H54 (cell line): ENCODE measurements around the gene PLCG2.
A peak's percentile ranks its signal among the peaks of the same experiment; 100 is the strongest.
"Not testable (repeated sequence)": the region's sequence is repeated elsewhere in the genome, so short reads cannot be mapped to it uniquely, and the experiment has no call there.

Source experiments
- DNase-seq: peaks from one replicate; pipeline ENCODE4 v3.0.0; 2011; ENCODE audit warnings: low spot score, mixed read lengths; ENCODE audit not compliant: insufficient read length
- FAIRE-seq: peaks from 3 replicates; lab custom pipeline; 2011; peaks lifted over from hg19 to GRCh38; lab: Jason Lieb, UNC
- POLR2A ChIP-seq: IDR thresholded peaks from 2 replicates; pipeline ENCODE4 v1.6.1; 2011; ENCODE audit warnings: low read depth, mild to moderate bottlenecking, low read length

PLCG2 gene

GRCh38 chr16:81956213-81956948, 177.3 kb downstream of the PLCG2 start:
- FAIRE-seq (no peak), DNase-seq (no peak)
- TF ChIP-seq POLR2A: no peak

GRCh38 chr16:81964808-81965207, 185.7 kb downstream of the PLCG2 start:
- FAIRE-seq (no peak), DNase-seq (no peak)
- TF ChIP-seq POLR2A: no peak

GRCh38 chr16:81967358-81967757, 188.3 kb downstream of the PLCG2 start:
- FAIRE-seq (no peak), DNase-seq (no peak)
- TF ChIP-seq POLR2A: no peak

- no peak for TF ChIP-seq POLR2A
- FAIRE-seq: no peak
- no peak for DNase-seq
Observed at GRCh38 chr16:81971853-81972252, 192.8 kb downstream of the PLCG2 start.

DNA sequence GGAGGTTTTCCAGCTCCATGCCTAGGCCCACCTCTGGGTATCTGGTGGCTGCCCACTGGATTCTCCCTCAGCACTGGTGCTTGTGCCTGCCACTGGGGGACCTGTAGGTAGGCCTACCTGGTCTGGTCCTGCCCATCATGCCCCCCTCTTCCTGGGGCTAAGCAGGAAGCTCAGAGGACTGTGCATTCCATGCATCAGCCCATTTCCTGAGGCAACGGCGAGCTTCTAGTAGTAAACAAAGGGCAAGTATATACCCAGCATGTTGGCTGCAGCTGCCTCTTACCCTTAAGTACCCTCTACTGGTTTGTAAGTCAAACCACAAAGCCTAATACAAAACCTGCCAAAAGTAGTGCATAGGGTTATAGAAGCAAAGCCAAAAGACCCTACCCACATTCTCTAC, 194.6 kb downstream of the PLCG2 start:
- TF ChIP-seq POLR2A: no peak
- DNase-seq: no peak
- no peak for FAIRE-seq

GRCh38 chr16:81975637-81976036, 196.5 kb downstream of the PLCG2 start:
- no peak for TF ChIP-seq POLR2A
- FAIRE-seq: no peak
- no peak for DNase-seq

DNA sequence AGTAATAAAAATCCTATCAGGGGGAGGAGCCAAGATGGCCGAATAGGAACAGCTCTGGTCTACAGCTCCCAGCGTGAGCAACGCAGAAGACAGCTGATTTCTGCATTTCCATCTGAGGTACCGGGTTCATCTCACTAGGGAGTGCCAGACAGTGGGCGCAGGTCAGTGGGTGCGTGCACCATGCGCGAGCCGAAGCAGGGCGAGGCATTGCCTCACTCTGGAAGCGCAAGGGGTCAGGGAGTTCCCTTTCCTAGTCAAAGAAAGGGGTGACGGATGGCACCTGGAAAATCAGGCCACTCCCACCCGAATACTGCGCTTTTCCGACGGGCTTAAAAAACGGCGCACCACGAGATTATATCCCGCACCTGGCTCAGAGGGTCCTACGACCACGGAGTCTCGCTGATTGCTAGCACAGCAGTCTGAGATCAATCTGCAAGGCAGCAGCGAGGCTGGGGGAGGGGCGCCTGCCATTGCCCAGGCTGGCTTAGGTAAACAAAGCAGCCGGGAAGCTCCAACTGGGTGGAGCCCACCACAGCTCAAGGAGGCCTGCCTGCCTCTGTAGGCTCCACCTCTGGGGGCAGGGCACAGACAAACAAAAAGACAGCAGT, 198.3 kb downstream of the PLCG2 start:
- not testable (repeated sequence) for DNase-seq, FAIRE-seq

GRCh38 chr16:81987121-81987520, 208.0 kb downstream of the PLCG2 start:
- DNase-seq (no peak), FAIRE-seq (no peak)
- TF ChIP-seq POLR2A: no peak

DNA sequence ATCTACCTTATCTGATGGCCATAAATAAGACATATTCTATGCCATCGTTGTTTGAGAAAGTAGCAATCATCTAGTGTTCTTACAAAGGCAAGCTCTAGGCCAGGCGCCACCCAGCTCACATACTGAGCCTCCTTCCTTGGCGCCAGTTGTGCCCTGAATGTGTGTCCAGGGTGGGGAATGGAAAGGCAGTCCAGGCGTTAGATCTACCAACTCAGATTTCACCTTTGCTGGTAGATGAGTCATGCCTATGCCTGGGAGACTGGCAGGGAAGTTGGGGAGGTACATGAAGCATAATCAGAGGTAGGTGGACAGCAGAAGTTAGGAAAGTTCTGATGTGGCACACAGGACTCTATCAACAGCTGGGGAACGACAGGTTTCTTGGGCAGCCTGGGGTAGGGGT, 208.6 kb downstream of the PLCG2 start:
- no peak for FAIRE-seq
- no peak for TF ChIP-seq POLR2A
- DNase-seq: no peak

- TF ChIP-seq POLR2A: no peak
- DNase-seq (no peak), FAIRE-seq (no peak)
Observed at GRCh38 chr16:81992859-81993258, 213.8 kb downstream of the PLCG2 start.

DNA sequence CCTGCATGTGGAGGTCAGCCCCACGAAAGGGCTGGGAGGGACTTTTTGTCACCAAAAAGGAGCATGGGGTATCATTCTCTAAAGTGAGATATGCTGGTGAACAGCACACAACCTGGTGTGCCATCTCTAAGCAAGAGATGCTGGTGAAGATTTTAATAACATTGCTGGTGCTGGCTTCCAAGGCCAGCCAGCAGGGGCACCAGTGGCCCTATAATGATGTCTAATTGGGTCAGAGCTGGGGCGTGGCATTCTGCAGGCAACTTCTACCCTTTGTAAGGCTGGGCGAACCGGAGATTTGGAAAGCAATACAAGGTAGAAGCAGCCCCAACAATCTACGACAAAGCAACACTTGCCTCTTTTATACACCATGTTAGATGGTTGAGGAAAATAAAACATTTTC, 215.4 kb downstream of the PLCG2 start:
- FAIRE-seq: no peak
- TF ChIP-seq POLR2A: no peak
- no peak for DNase-seq

- DNase-seq (no peak), FAIRE-seq (no peak)
- no peak for TF ChIP-seq POLR2A
Observed at GRCh38 chr16:81995651-81996050, 216.6 kb downstream of the PLCG2 start.

GRCh38 chr16:81996664-81997509, 217.8 kb downstream of the PLCG2 start:
- no peak for TF ChIP-seq POLR2A
- FAIRE-seq (no peak), DNase-seq (no peak)

DNA sequence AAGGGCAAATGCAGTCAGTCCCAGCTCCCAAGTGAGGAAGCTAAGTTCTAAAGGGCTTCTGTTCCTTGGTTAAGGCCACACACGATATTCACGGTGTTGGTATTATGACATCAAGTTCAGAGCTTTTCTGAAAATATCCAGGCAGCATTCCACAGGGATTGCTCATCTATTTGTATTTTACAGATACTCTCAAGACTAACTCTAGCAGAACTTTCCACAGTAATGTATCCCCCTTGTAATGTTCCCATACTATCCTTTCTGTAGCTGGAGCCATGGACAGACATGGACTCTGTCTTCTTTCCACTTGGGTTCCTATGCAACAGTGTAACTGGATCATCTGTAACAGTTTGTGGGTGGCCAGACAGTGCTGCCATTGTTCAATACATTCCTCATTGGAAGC, 218.6 kb downstream of the PLCG2 start:
- no peak for TF ChIP-seq POLR2A
- peak; percentile 35 for DNase-seq
- no peak for FAIRE-seq
